Right lung (tissue), 5 donors: Measurements from ENCODE around the gene STOM. TPM values are rescaled to one million over a fixed set of nuclear protein-coding genes. Genes with fewer than 3 reads are reported as not detected.

ENCODE experiments used
- DNase-seq, 2 donors: peaks; one replicate each; pipeline ENCODE4 v3.0.0-alpha.2; 2013
- polyA plus RNA-seq, 5 donors: library from polyadenylated mRNA; unstranded; fragments of 120-200 nt; gene quantifications; one replicate each; pipeline versions ENCODE4 v1.2.1 to v1.2.3, GENCODE V29; 2013; ENCODE audit warnings: inconsistent platforms in 1 of 5, low replicate concordance in 1 of 5; ENCODE audit not compliant: insufficient read length in 5 of 5, insufficient read depth in 1 of 5

STOM gene
- polyA plus RNA-seq, 5 donors: 97.4 to 131 (median 108) TPM

GRCh38 chr9:121353241-121354061 is 16.6 kb downstream of the STOM start:
- no peak for DNase-seq

- peak; percentile 83 to 86 for DNase-seq
Measured at GRCh38 chr9:121350993-121351561, 19.0 kb downstream of the STOM start.

DNA sequence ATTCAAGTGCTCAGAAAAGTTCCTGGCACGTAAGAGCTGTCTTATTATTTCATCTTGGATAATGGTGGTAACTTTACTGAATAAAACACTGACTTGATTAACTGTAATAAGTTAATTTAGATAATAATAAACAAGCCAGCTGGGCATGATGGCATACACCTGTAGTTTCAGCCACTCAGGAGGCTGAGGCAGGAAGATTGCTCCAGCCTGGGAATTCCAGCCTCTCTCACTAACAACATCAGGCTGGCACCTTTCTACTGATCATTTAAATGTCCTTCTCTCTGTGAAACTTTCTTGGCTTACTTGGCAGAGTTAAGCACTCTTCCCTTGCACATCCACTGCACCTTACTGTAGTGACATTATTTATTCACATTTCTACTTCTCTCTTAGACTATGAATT is 20.0 kb downstream of the STOM start:
- DNase-seq: no peak

DNA sequence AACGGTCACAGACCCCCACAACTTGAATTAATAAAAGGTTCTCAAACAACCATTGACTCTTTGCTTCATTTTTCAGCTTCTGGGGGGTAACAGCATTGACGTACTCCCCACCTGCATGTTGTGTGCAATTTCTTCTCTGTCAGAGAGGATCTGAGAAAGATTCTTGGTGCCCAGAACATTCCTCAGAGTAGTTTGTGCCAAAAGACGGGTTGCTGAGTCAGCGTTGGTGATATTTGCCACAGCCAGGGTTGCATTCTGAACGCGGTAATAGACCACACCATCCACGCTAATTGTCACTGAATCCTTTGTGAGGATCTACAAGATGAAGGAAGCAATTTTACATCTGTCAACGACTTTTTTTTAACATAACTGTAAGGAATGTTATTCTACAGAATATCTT is 21.0 kb downstream of the STOM start:
- DNase-seq: no peak

GRCh38 chr9:121348221-121348620 is 21.8 kb downstream of the STOM start:
- DNase-seq: peak; percentile 37 to 46

DNA sequence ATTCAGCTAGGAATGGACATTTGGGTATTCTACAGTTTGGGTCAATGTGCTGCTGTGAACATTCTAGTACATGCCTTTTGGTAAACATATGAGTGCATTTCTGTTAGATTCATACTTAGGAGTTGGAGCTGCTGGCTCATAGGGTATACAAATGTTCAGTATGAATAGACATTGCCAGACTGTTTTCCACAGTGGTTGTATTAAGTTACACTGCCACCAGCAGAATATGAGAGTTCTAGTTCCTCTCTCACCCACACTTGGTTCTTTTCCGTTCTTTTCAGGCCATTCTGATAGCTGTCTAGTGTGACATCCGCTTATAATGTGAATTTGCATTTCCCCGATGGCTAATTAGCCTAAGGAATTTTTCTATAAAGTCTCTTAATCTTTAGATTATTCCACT is 25.0 kb downstream of the STOM start:
- DNase-seq: no peak

- DNase-seq: no peak
Measured at GRCh38 chr9:121344184-121344583, 25.9 kb downstream of the STOM start.

- DNase-seq: no peak
Measured at GRCh38 chr9:121340676-121341392, 29.2 kb downstream of the STOM start.

DNA sequence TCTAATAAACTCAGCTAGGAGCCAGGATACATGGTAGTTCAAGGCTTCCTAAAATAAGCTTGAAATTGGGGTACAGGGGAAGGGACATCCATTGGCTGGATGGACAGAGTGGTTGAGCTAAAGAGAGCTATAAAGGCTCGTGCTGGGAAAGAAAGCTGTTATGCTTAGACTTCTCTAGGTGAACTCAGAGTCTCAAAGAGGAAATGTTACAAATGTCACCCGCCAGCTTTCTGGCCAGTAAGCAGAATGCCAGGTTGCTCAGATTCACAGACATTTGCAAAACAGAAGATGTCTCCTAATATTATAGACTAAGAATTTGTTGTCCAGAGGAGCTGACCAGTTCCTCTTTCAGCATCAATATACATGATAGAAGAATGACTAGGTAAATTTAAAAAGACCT is 30.6 kb downstream of the STOM start:
- DNase-seq: no peak

- no peak for DNase-seq
Measured at GRCh38 chr9:121336665-121337064, 33.4 kb downstream of the STOM start.

GRCh38 chr9:121333950-121334773 is 35.9 kb downstream of the STOM start:
- no peak for DNase-seq

DNA sequence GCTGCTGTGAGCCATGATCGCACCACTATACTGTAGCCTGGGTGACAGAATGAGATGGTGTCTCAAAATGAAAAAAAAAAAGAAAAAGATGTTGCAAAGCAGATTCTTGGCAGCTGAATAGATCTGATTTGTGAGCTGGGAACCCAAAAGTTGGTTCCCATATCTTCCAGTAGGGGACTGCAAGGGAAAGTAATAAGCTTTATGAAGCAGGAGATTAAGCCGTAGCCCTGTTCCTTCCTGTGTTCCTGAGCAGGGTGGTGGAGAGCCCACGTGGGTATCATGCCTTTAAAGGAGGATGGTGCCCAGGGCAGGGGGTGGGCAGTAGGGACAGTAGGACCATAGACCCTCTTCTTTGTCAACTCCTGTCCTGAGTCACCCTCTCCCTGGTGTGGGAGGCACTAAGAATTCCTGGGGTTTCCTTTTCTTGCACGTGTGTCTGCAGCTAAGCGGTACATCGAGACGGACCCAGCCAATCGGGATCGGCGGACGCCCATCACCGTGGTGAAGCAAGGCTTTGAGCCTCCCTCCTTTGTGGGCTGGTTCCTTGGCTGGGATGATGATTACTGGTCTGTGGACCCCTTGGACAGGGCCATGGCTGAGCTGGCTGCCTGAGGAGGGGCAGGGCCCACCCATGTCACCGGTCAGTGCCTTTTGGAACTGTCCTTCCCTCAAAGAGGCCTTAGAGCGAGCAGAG is 37.9 kb downstream of the STOM start:
- no peak for DNase-seq

DNA sequence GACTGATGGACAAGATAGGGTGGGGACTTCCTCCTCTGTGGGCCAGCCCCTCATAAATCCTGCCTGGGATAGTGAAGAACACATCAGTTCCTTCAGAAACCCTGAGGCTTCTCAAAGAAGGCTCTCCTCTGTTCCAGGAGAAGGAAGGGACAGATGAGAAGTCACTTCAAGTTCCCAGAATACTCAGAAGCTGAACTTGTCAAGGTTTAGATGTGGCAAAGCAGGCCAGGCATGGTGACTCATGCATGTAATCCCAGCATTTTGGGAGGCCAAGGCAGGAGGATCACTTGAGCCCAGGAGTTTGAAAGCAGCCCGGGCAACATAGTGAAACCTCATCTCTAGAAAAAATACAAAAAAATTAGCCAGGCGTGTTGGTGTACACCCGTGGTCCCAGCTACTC is 38.5 kb downstream of the STOM start:
- no peak for DNase-seq

GRCh38 chr9:121328876-121329681 is 41.0 kb downstream of the STOM start:
- no peak for DNase-seq

- no peak for DNase-seq
Measured at GRCh38 chr9:121328476-121328875, 41.6 kb downstream of the STOM start.

DNA sequence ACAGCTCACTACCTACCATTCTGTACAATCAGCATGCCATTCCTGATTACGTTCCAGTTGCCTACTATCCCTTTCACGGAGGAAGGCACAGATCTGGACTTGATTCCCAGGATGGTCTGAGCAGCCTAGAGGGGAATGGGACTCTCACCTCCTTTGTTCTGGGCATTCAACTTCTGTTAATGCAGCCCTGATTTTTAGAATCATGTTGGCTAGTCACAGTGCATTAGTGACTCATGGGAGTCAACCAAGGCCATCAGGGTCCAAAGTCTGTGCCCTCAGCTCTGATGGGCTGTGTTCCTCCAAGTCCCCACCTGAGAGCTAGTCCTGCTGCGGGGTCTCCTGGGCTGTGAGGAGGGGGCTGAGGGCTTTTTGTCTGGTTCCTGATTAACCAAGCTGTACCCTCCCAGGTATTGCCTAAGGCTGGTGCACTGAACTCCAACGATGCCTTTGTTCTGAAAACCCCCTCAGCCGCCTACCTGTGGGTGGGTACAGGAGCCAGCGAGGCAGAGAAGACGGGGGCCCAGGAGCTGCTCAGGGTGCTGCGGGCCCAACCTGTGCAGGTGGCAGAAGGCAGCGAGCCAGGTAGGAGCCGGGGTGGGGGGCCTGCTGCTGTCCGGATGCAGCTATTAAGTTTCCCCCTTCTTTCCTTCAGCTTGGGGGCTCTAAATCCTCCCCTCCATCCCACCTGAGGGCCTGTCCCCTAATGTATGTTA is 43.0 kb downstream of the STOM start:
- no peak for DNase-seq

- DNase-seq: peak in 1 of 2 donors; percentile 34
Measured at GRCh38 chr9:121326130-121326838, 43.8 kb downstream of the STOM start.

DNA sequence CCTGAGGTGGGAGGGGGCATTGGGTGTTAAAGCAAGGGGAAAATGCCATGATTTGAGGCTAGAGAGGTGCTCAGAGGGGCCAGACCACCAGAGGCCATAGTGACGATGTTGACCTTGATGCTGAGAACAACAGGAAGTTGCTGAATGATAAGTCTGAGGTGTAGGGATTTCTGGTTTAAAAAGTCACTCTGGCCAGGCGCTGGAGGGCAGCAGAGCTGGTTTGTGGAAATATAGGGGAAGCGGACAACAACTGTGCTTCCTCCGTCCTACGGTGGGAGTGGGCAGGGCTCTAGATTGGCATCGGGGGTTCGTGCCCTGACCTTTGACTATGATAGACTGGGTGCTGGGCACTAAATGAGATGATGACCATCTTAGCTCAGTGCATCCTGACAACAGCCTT is 44.7 kb downstream of the STOM start:
- DNase-seq: no peak

- no peak for DNase-seq
Measured at GRCh38 chr9:121324755-121325154, 45.3 kb downstream of the STOM start.
